ENCODE data around the gene SALL3. TPM values are rescaled to one million over a fixed set of nuclear protein-coding genes. Genes with fewer than 3 reads are reported as not detected.

Gene SALL3
- total RNA-seq, 4 donors from 2014 or later: not detected

DNA sequence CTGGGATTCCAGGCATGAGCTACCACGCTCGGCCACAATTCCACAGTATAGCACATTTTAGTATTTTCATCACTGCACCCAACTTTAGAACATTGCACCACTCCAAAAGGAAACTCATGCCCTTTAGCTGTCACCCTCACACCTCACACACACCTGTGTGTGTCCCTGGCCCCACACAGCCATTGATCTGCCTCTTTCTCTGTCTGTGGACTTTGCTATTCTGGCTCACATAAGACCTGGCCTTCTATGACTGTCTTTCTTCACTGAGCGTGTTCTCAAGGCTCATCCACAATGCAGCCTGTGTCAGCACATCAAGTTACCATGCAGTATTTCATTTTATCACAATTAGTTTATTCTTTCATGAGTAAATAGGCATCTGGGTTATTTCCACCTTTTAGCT lies 69.9 kb downstream of the SALL3 start:
- TF ChIP-seq, protein P1, sequence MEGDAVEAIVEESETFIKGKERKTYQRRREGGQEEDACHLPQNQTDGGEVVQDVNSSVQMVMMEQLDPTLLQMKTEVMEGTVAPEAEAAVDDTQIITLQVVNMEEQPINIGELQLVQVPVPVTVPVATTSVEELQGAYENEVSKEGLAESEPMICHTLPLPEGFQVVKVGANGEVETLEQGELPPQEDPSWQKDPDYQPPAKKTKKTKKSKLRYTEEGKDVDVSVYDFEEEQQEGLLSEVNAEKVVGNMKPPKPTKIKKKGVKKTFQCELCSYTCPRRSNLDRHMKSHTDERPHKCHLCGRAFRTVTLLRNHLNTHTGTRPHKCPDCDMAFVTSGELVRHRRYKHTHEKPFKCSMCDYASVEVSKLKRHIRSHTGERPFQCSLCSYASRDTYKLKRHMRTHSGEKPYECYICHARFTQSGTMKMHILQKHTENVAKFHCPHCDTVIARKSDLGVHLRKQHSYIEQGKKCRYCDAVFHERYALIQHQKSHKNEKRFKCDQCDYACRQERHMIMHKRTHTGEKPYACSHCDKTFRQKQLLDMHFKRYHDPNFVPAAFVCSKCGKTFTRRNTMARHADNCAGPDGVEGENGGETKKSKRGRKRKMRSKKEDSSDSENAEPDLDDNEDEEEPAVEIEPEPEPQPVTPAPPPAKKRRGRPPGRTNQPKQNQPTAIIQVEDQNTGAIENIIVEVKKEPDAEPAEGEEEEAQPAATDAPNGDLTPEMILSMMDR (IDR thresholded peaks at IDR 0.05; ENCODE audit: low read depth): no peak

Other genes starting within 250 kb of the SALL3 start
- gene ATP9B, start 89.6 kb downstream of the SALL3 start, total RNA-seq: 10 to 100 TPM; 38.8 to 58.5 (median 45.3) TPM